Natural killer cell treated with Interleukin-12 subunit alpha and Interleukin-12 subunit beta and Interleukin-15 and Interleukin-18, amount 100 ng/mL, for 72 hours (primary cell): ENCODE measurements around the gene REC114. TPM values are rescaled to one million over a fixed set of nuclear protein-coding genes. Genes with fewer than 3 reads are reported as not detected.

ENCODE experiments used
- ATAC-seq, 2 donors: fragments of 150-1000 bp; cut with Tn5 transposase in 1 of 2; sonication (Bioruptor Pico), chemical (Tn5 transposase) in 1 of 2; 2 replicates each; pipeline ENCODE4 v1.10.0; 2021
- DNase-seq: peaks from one replicate; pipeline ENCODE4 v3.0.0; 2022; ENCODE audit warnings: low spot score
- H3K27ac Mint-ChIP-seq, 2 donors: 1 replicate in 1 of 2; 2 replicates in 1 of 2; pipeline ENCODE4 v1.8.0; 2022; ENCODE audit warnings: mixed read lengths in 2 of 2, mild to moderate bottlenecking in 1 of 2, moderate library complexity in 1 of 2
- H3K27me3 Mint-ChIP-seq, 2 donors: 1 replicate in 1 of 2; 2 replicates in 1 of 2; pipeline ENCODE4 v1.8.0; 2022; ENCODE audit warnings: mixed read lengths in 2 of 2
- H3K36me3 Mint-ChIP-seq: one replicate; pipeline ENCODE4 v1.8.0; 2022; ENCODE audit warnings: mixed read lengths
- H3K4me1 Mint-ChIP-seq, 2 donors: 1 replicate in 1 of 2; 2 replicates in 1 of 2; pipeline ENCODE4 v1.8.0; 2022; ENCODE audit warnings: low read depth in 2 of 2, mixed read lengths in 2 of 2, mild to moderate bottlenecking in 1 of 2
- H3K4me3 Mint-ChIP-seq: one replicate; pipeline ENCODE4 v1.8.0; 2022; ENCODE audit warnings: mixed read lengths
- H3K9me3 Mint-ChIP-seq: 2 replicates; pipeline ENCODE4 v1.8.0; 2022; ENCODE audit warnings: mixed read lengths
- total RNA-seq, 2 donors: library from RNA; stranded (reverse); gene quantifications; one replicate each; pipeline ENCODE4 v1.2.3, GENCODE V29; 2022

Gene REC114
- total RNA-seq, 2 donors from 2014 or later = not detected

- no peak for ATAC-seq
- Mint-ChIP-seq H3K36me3 (peaks cover 11% of the 10 kb centered on the region), H3K9me3 (no peaks in the 10 kb centered on the region), H3K27me3 (no peaks in the 10 kb centered on the region), H3K4me3 (no peak overlapping the region), H3K4me1 (peaks cover 2 to 15% of the 10 kb centered on the region in 2 donors), H3K27ac (no peak overlapping the region)
- no peak for DNase-seq
These were observed 135.1 kb downstream of the REC114 start for GRCh38 chr15:73578026-73578425.

- ATAC-seq (no peak), DNase-seq (no peak)
- H3K27me3 Mint-ChIP-seq = no peaks in the 10 kb centered on the region
- no peaks in the 10 kb centered on the region for H3K9me3 Mint-ChIP-seq
- no peak overlapping the region for H3K4me3 Mint-ChIP-seq
- peaks cover 13 to 26% of the 10 kb centered on the region in 2 donors for H3K4me1 Mint-ChIP-seq
- H3K36me3 Mint-ChIP-seq = peaks cover 26% of the 10 kb centered on the region
- peak overlapping the region in 1 of 2 donors; percentile 38 for H3K27ac Mint-ChIP-seq
These were observed 140.0 kb downstream of the REC114 start for GRCh38 chr15:73582851-73583379.

- H3K27me3 Mint-ChIP-seq = no peaks in the 10 kb centered on the region
- no peak overlapping the region for H3K4me3 Mint-ChIP-seq
- H3K27ac Mint-ChIP-seq = peak overlapping the region; percentile 14 to 38
- H3K36me3 Mint-ChIP-seq = peaks cover 22% of the 10 kb centered on the region
- DNase-seq (no peak), ATAC-seq (peak in 1 of 2 donors; percentile 66)
- peaks cover 11 to 26% of the 10 kb centered on the region in 2 donors for H3K4me1 Mint-ChIP-seq
- no peaks in the 10 kb centered on the region for H3K9me3 Mint-ChIP-seq
These were observed 140.6 kb downstream of the REC114 start for GRCh38 chr15:73583544-73583943.

DNA sequence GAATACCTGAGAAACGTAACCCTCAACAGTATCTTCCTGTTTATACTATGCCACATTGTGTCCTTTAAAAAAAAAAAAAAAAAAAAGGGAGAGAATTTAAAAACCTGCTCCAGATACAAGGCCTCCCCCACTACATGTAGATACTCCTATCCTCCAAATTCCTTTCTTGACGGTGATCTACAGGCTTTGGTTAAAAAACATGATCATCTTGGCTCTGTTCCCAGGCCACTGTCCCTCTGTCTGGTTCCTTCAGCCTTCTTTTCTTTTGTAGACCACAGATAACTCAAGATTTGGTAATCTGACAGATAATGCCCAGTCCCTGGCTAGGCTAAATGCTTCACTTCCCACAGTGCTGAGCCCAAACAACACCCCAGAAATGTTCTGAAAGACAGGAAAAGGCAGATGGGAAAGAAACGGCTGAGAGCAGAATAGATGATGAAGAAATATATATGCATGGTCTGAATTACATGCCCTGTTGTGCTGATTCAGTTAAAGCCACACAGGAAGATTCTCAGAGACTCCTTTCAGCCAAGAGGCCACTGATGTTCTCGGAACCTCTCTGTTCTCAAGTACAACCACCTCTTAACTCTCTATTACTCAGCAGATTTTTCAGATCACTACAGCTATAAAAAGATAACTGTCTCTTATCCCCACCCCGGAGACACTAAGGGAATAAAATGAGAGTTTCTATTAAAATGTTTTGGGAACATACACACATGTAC, 141.9 kb downstream of the REC114 start:
- Mint-ChIP-seq H3K4me3 (peak overlapping the region; percentile 30), H3K36me3 (peaks cover 22% of the 10 kb centered on the region), H3K4me1 (peaks cover 13 to 26% of the 10 kb centered on the region in 2 donors), H3K27me3 (no peaks in the 10 kb centered on the region), H3K9me3 (no peaks in the 10 kb centered on the region), H3K27ac (peak overlapping the region; percentile 40 to 42)
- no peak for ATAC-seq
- no peak for DNase-seq

GRCh38 chr15:73585871-73586654, 143.1 kb downstream of the REC114 start:
- H3K27me3 Mint-ChIP-seq = no peaks in the 10 kb centered on the region
- H3K4me3 Mint-ChIP-seq = no peak overlapping the region
- DNase-seq = no peak
- no peaks in the 10 kb centered on the region for H3K9me3 Mint-ChIP-seq
- H3K27ac Mint-ChIP-seq = peak overlapping the region; percentile 40 to 42
- peaks cover 22% of the 10 kb centered on the region for H3K36me3 Mint-ChIP-seq
- H3K4me1 Mint-ChIP-seq = peaks cover 13 to 26% of the 10 kb centered on the region in 2 donors
- ATAC-seq = no peak

DNA sequence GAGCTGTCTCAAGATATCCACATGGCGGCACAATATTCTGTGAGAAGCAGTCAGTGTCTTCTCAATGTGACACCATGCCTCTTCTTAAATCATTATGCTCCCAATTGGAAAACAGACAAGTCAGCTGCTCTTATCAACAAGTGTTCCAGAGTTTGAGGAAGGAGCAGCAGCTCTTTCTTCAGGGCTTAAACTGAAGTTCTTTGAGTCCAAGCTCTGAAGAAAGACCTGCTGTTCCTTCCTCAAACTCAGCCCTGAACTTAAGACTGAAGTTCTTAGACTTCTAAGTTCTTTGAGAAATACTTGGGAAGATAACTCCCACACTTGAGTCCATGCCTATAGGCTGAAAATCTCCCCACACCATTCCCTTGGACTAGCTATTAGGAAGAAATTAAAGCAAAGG, 146.8 kb downstream of the REC114 start:
- Mint-ChIP-seq H3K36me3 (peaks cover 16% of the 10 kb centered on the region), H3K9me3 (no peaks in the 10 kb centered on the region), H3K27ac (no peak overlapping the region), H3K4me1 (peaks cover 6 to 38% of the 10 kb centered on the region in 2 donors), H3K27me3 (no peaks in the 10 kb centered on the region), H3K4me3 (no peak overlapping the region)
- no peak for DNase-seq
- ATAC-seq = no peak

DNA sequence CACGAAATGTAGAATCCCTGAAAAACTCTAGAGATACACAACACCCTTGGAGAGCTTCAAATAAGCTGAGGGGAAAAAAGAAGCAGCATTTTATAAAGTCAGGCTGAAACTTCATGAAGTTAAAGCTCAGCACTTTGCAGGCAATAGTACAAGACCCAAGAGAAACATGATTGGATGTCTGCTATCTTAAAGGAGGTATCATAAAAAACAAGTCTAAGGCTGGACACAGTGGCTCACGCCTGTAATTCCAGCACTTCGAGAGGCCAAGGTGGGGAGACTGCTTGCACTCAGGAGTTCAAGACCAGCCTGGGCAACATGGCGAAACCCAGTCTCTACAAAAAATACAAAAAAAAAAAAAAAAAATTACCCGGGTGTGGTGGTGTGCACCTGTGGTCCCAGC, 147.3 kb downstream of the REC114 start:
- no peak for ATAC-seq
- Mint-ChIP-seq H3K4me3 (no peak overlapping the region), H3K36me3 (peaks cover 11% of the 10 kb centered on the region), H3K27ac (no peak overlapping the region), H3K27me3 (no peaks in the 10 kb centered on the region), H3K9me3 (no peaks in the 10 kb centered on the region), H3K4me1 (peaks cover 6 to 37% of the 10 kb centered on the region in 2 donors)
- no peak for DNase-seq

DNA sequence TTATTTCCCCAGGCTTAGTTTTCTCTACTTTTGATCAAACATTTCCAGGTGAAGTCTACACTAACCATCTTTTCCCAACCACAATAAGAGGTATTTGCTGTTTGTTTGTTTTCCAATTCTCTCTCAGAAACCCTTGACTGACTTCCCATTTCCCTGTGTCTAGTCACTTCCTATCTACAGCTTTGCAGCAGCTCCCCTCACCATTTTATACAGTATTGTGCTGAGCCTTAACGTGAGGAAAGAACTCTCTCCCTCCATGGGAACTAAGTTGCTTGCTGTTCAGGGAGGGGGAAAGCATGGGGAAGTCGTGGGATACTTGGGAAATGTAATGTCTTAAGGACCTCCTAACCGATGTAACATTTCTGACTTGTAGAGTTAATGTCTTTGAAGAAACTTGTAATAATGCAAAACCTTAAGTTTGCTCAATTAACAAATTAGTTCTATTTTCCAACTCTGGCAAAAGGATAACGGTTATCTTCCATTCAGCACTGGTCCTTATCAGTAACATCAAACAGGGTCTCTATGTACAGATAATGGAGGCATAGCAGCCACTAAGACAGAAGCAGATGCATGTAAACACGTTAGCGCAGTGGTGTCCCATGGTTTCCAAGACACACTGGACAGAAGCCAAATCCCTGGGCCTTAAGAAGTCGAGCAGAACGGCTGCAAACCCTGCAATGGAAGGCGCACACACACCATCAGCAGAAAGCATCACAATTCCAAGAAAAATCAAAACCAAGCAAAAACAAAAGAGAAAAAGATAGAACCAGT, 150.5 kb downstream of the REC114 start:
- Mint-ChIP-seq H3K27me3 (no peaks in the 10 kb centered on the region), H3K27ac (no peak overlapping the region), H3K9me3 (no peaks in the 10 kb centered on the region), H3K36me3 (no peaks in the 10 kb centered on the region), H3K4me3 (no peak overlapping the region), H3K4me1 (peaks cover 23 to 51% of the 10 kb centered on the region in 2 donors)
- ATAC-seq (no peak), DNase-seq (no peak)

DNA sequence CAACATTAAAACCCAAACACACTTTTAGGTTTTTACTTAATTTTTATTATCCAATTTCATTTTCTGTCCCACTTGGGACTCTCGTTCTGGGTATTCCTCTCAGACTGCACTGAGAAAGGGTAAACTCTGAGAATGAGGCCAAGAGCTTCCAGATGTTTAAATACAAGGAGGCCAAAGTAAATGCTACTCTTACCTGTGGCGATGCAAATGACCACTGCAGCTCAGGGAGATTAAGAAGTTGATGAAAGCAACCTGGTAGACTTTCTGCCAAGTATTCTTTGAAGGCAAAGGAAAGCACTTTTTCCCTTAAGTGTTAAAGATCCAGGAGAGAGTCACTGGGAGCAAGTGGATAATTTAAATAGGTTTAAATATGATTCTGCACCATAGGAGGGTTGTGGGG, 151.1 kb downstream of the REC114 start:
- no peaks in the 10 kb centered on the region for H3K9me3 Mint-ChIP-seq
- no peak overlapping the region for H3K4me3 Mint-ChIP-seq
- peaks cover 22 to 54% of the 10 kb centered on the region in 2 donors for H3K4me1 Mint-ChIP-seq
- no peak overlapping the region for H3K27ac Mint-ChIP-seq
- no peak for ATAC-seq
- DNase-seq = no peak
- no peaks in the 10 kb centered on the region for H3K36me3 Mint-ChIP-seq
- no peaks in the 10 kb centered on the region for H3K27me3 Mint-ChIP-seq

GRCh38 chr15:73596174-73596573, 153.2 kb downstream of the REC114 start:
- no peak for DNase-seq
- H3K4me1 Mint-ChIP-seq = peaks cover 24 to 59% of the 10 kb centered on the region in 2 donors
- no peaks in the 10 kb centered on the region for H3K9me3 Mint-ChIP-seq
- peak overlapping the region in 1 of 2 donors; percentile 8 for H3K27ac Mint-ChIP-seq
- no peak overlapping the region for H3K4me3 Mint-ChIP-seq
- ATAC-seq = no peak
- no peaks in the 10 kb centered on the region for H3K36me3 Mint-ChIP-seq
- H3K27me3 Mint-ChIP-seq = no peaks in the 10 kb centered on the region

DNA sequence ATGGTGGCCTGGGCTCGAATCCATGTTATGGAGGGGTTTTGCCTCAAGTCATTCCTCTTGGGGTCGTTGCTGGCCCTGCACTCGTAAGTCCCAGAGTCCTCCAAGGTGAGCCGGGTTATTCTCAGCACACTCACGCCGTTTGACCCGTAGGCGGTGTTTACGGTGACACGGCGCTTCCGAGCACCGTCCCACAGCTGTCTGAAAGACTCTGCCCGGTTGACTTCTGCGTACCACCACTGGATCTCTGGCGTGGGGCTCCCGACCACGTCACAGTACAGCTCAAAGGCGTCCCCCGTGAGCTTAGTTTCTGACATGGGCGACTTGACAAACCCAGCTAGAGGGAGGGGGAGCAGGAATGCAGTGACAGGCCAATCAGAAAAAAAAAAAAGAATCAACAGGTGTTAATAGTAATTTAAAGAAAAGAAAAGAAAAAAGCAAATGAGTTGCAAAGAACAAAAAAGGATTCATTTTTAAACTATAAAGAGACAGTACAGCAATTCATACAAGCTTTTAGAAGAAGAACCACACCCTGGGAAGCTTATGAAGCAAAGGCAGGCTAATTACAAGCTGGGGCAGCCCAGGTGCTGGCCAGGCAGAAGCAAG, 154.2 kb downstream of the REC114 start:
- DNase-seq = no peak
- H3K36me3 Mint-ChIP-seq = no peaks in the 10 kb centered on the region
- peak in 1 of 2 donors; percentile 20 for ATAC-seq
- no peaks in the 10 kb centered on the region for H3K9me3 Mint-ChIP-seq
- H3K4me1 Mint-ChIP-seq = peaks cover 24 to 59% of the 10 kb centered on the region in 2 donors
- no peak overlapping the region for H3K4me3 Mint-ChIP-seq
- no peak overlapping the region for H3K27ac Mint-ChIP-seq
- H3K27me3 Mint-ChIP-seq = no peaks in the 10 kb centered on the region

- ATAC-seq = no peak
- H3K9me3 Mint-ChIP-seq = no peaks in the 10 kb centered on the region
- H3K4me3 Mint-ChIP-seq = no peak overlapping the region
- peaks cover 24 to 52% of the 10 kb centered on the region in 2 donors for H3K4me1 Mint-ChIP-seq
- H3K36me3 Mint-ChIP-seq = no peaks in the 10 kb centered on the region
- no peak for DNase-seq
- H3K27ac Mint-ChIP-seq = no peak overlapping the region
- no peaks in the 10 kb centered on the region for H3K27me3 Mint-ChIP-seq
These were observed 155.7 kb downstream of the REC114 start for GRCh38 chr15:73598530-73599160.

- Mint-ChIP-seq H3K27me3 (no peaks in the 10 kb centered on the region), H3K4me1 (peaks cover 28 to 40% of the 10 kb centered on the region in 2 donors), H3K4me3 (no peak overlapping the region), H3K27ac (no peak overlapping the region), H3K36me3 (no peaks in the 10 kb centered on the region), H3K9me3 (no peaks in the 10 kb centered on the region)
- ATAC-seq (no peak), DNase-seq (no peak)
These were observed 157.0 kb downstream of the REC114 start for GRCh38 chr15:73599934-73600333.
